ENCODE measurements around the gene KDR. TPM values are rescaled to one million over a fixed set of nuclear protein-coding genes. Genes with fewer than 3 reads are reported as not detected.
A peak's percentile ranks its signal among the peaks of the same experiment; 100 is the strongest.

The KDR gene
- total RNA-seq, 2 donors from 2014 or later: 2.1 to 14.9 TPM

DNA sequence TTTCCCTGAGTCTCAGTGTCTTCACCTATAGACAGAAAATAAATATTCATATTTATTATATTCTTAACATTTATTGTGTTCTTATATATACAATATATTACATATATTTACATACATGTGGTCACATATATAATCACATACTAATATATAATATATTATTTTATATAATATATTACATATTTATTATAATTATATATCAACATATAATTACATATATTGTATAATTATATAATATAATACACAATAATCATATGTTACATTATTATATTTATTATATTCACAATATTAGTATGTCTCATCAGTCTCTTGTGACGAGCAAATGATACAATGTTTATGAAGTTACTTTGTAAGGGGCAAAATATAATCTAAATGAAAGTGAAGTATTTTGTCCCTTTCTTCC lies 87.7 kb downstream of the KDR start:
- no peak overlapping the region for H3K27ac Mint-ChIP-seq
- WGBS, 2 experiments (ENCODE audit: insufficient coverage in 1 of 2, insufficient read length in 1 of 2): 83% methylated on average over 1 of the region's 1 CpG; no CpG with 5 or more reads in 1 of the 2 experiments
- Histone ChIP-seq H3K4me3 (ENCODE audit: low read length) (no peak overlapping the region), H3K36me3 (ENCODE audit: control insufficient read depth, insufficient read depth, low read length) (no peaks in the 10 kb centered on the region), H3K9ac (ENCODE audit: extremely low read depth, low read length, poor library complexity, severe bottlenecking) (no peak overlapping the region), H3K4me1 (ENCODE audit: control insufficient read depth, insufficient read depth, low read length) (peaks cover 13% of the 10 kb centered on the region), H3K9me3 (ENCODE audit: control insufficient read depth, low read length) (peaks cover 14% of the 10 kb centered on the region), H3K27me3 (ENCODE audit: control insufficient read depth, insufficient read depth, low read length, poor library complexity, severe bottlenecking) (peaks cover 5% of the 10 kb centered on the region), H3K27ac (ENCODE audit: low read depth, low read length) (no peak overlapping the region)
- DNase-seq: no peak
- TF ChIP-seq, protein P1, sequence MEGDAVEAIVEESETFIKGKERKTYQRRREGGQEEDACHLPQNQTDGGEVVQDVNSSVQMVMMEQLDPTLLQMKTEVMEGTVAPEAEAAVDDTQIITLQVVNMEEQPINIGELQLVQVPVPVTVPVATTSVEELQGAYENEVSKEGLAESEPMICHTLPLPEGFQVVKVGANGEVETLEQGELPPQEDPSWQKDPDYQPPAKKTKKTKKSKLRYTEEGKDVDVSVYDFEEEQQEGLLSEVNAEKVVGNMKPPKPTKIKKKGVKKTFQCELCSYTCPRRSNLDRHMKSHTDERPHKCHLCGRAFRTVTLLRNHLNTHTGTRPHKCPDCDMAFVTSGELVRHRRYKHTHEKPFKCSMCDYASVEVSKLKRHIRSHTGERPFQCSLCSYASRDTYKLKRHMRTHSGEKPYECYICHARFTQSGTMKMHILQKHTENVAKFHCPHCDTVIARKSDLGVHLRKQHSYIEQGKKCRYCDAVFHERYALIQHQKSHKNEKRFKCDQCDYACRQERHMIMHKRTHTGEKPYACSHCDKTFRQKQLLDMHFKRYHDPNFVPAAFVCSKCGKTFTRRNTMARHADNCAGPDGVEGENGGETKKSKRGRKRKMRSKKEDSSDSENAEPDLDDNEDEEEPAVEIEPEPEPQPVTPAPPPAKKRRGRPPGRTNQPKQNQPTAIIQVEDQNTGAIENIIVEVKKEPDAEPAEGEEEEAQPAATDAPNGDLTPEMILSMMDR (conservative IDR thresholded peaks at IDR 0.05): no peak
- H3K27me3 Mint-ChIP-seq (ENCODE audit: insufficient read depth): peaks cover 5% of the 10 kb centered on the region
- H3K36me3 Mint-ChIP-seq (ENCODE audit: low read depth): peaks cover 6% of the 10 kb centered on the region
- peaks cover 22% of the 10 kb centered on the region for H3K4me1 Mint-ChIP-seq
- H3K9me3 Mint-ChIP-seq: peaks cover 33% of the 10 kb centered on the region
- H3K4me3 Mint-ChIP-seq: no peak overlapping the region

DNA sequence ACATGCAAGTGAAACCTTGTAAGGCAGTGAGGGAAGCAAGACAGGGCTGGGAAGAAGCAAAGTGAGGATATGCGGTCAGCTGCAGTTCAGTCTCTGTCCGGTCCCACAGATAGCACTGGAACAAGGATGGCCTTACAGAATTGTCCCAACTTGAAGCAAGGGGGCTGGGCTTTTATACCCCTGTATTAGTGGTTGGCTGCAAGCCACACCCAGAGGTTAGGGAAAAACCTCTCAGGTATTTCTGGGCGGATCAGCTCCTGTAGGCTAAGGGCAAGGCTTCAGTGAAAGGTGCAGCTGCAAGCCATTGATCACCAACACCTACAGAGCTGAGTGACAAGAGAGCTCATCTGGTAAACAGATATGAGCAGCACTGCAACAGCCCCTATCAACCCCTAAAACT lies 89.0 kb downstream of the KDR start:
- H3K36me3 Mint-ChIP-seq (ENCODE audit: low read depth): peaks cover 6% of the 10 kb centered on the region
- Histone ChIP-seq H3K9ac (ENCODE audit: extremely low read depth, low read length, poor library complexity, severe bottlenecking) (no peak overlapping the region), H3K36me3 (ENCODE audit: control insufficient read depth, insufficient read depth, low read length) (no peaks in the 10 kb centered on the region), H3K9me3 (ENCODE audit: control insufficient read depth, low read length) (peaks cover 14% of the 10 kb centered on the region), H3K27me3 (ENCODE audit: control insufficient read depth, insufficient read depth, low read length, poor library complexity, severe bottlenecking) (peaks cover 5% of the 10 kb centered on the region), H3K4me1 (ENCODE audit: control insufficient read depth, insufficient read depth, low read length) (peaks cover 20% of the 10 kb centered on the region), H3K27ac (ENCODE audit: low read depth, low read length) (no peak overlapping the region), H3K4me3 (ENCODE audit: low read length) (no peak overlapping the region)
- H3K9me3 Mint-ChIP-seq: peaks cover 20% of the 10 kb centered on the region
- peaks cover 32% of the 10 kb centered on the region for H3K4me1 Mint-ChIP-seq
- peak; percentile 72 for DNase-seq
- no peak overlapping the region for H3K4me3 Mint-ChIP-seq
- WGBS, 2 experiments (ENCODE audit: insufficient coverage in 1 of 2, insufficient read length in 1 of 2): 75% methylated on average over 3 of the region's 3 CpGs
- H3K27ac Mint-ChIP-seq: no peak overlapping the region
- TF ChIP-seq, protein P1 (conservative IDR thresholded peaks at IDR 0.05): no peak
- H3K27me3 Mint-ChIP-seq (ENCODE audit: insufficient read depth): peaks cover 5% of the 10 kb centered on the region

DNA sequence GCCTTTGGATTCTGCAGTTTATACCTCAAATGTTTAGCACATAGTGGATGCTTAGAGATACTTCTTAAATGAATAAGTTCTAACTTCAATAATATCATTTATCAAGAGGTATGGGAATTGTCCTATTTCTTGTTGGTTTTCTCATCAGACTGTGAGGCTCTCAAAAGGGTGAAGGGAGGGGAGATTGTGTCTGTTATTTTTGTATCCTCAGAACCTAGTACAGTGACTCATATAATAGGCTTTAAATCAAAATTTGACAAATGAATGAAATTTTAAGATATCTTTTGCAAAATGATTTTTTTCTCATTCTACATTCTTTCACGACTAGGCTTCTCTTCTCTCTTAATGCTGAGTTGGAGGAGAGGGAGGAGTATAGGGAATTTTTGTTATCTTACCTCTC lies 89.5 kb downstream of the KDR start:
- Histone ChIP-seq H3K4me1 (ENCODE audit: control insufficient read depth, insufficient read depth, low read length) (peaks cover 20% of the 10 kb centered on the region), H3K36me3 (ENCODE audit: control insufficient read depth, insufficient read depth, low read length) (no peaks in the 10 kb centered on the region), H3K27me3 (ENCODE audit: control insufficient read depth, insufficient read depth, low read length, poor library complexity, severe bottlenecking) (peaks cover 5% of the 10 kb centered on the region), H3K4me3 (ENCODE audit: low read length) (no peak overlapping the region), H3K27ac (ENCODE audit: low read depth, low read length) (no peak overlapping the region), H3K9ac (ENCODE audit: extremely low read depth, low read length, poor library complexity, severe bottlenecking) (no peak overlapping the region), H3K9me3 (ENCODE audit: control insufficient read depth, low read length) (peaks cover 10% of the 10 kb centered on the region)
- Mint-ChIP-seq H3K4me1 (peaks cover 37% of the 10 kb centered on the region), H3K9me3 (peaks cover 15% of the 10 kb centered on the region), H3K36me3 (ENCODE audit: low read depth) (peaks cover 2% of the 10 kb centered on the region), H3K27me3 (ENCODE audit: insufficient read depth) (peaks cover 7% of the 10 kb centered on the region), H3K27ac (no peak overlapping the region), H3K4me3 (no peak overlapping the region)
- no CpG with 5 or more reads among the region's 1 CpG for WGBS, 2 experiments (ENCODE audit: insufficient coverage in 1 of 2, insufficient read length in 1 of 2)
- TF ChIP-seq, protein P1 (conservative IDR thresholded peaks at IDR 0.05): no peak
- no peak for DNase-seq
